A673 (cell line): ENCODE measurements around the gene PROX2. TPM values are rescaled to one million over a fixed set of nuclear protein-coding genes. Genes with fewer than 3 reads are reported as not detected.

Experiments
- BruUV-seq: library from RNA; stranded (reverse); fragments of 400-500 nt; replicated peaks from 2 replicates; lab custom pipeline; 2021; lab: Mats Ljungman, UMichigan
- CTCF ChIA-PET: fragments of 300-600 bp; sonication (Branson Sonifier 250); formaldehyde crosslinking; loops from one replicate; lab custom pipeline; 2022; ENCODE audit warnings: antibody characterized with exemption; lab: Charles Lee
- POLR2A ChIA-PET: fragments of 300-600 bp; sonication (Branson Sonifier 250); formaldehyde crosslinking; loops from one replicate; lab custom pipeline; 2022; ENCODE audit warnings: antibody characterized with exemption; ENCODE audit not compliant: low non-redundant PET; lab: Charles Lee
- DNase-seq: peaks from one replicate; pipeline ENCODE4 v3.0.0-alpha.2; 2015; ENCODE audit warnings: low spot score
- H3K27ac ChIP-seq: fragments of 200-600 bp; sonication (generic); 2 replicates; pipeline ENCODE4 v1.5.1; 2016; ENCODE audit warnings: mixed run types, low read depth, mild to moderate bottlenecking, mixed read lengths, antibody characterized with exemption, low read length; ENCODE audit not compliant: poor library complexity, severe bottlenecking
- H3K27me3 ChIP-seq: fragments of 200-600 bp; sonication (generic); replicated peaks from 2 replicates; pipeline ENCODE4 v1.6.1; 2017; ENCODE audit warnings: mixed run types, low read depth, mild to moderate bottlenecking, mixed read lengths, antibody characterized with exemption, low read length; ENCODE audit not compliant: insufficient read depth, poor library complexity
- H3K36me3 ChIP-seq: fragments of 200-600 bp; sonication (generic); 2 replicates; pipeline ENCODE4 v1.6.1; 2016; ENCODE audit warnings: mixed run types, mild to moderate bottlenecking, mixed read lengths, antibody characterized with exemption, low read length; ENCODE audit not compliant: insufficient read depth, poor library complexity, severe bottlenecking
- H3K4me1 ChIP-seq: fragments of 200-600 bp; sonication (generic); 2 replicates; pipeline ENCODE4 v1.6.1; 2017; ENCODE audit warnings: mixed run types, mild to moderate bottlenecking, mixed read lengths, antibody characterized with exemption, low read length; ENCODE audit not compliant: insufficient read depth, poor library complexity, severe bottlenecking
- H3K4me3 ChIP-seq: fragments of 200-600 bp; sonication (generic); 2 replicates; pipeline ENCODE4 v1.5.1; 2016; ENCODE audit warnings: low read depth, mixed run types, mild to moderate bottlenecking, mixed read lengths, low read length; ENCODE audit not compliant: poor library complexity, severe bottlenecking
- H3K9me3 ChIP-seq: fragments of 200-600 bp; sonication (generic); 2 replicates; pipeline ENCODE4 v1.6.1; 2016; ENCODE audit warnings: mixed run types, low read depth, mild to moderate bottlenecking, mixed read lengths, antibody characterized with exemption, low read length; ENCODE audit not compliant: poor library complexity, severe bottlenecking
- EZH2 ChIP-seq: fragments of 200-600 bp; sonication (generic); IDR thresholded peaks from 2 replicates; pipeline ENCODE4 v1.6.1; 2017; ENCODE audit warnings: borderline replicate concordance, low read depth, mild to moderate bottlenecking, mixed read lengths, antibody characterized with exemption, low read length; ENCODE audit not compliant: poor library complexity, severe bottlenecking
- intact Hi-C: fragments of 100-400 bp; cut with micrococcal nuclease; formaldehyde crosslinking; loops from one replicate; pipeline ENCODE4 v1.10.0; 2022; ENCODE audit not compliant: unreplicated experiment
- total RNA-seq: library from RNA; stranded (reverse); gene quantifications from 2 replicates; pipeline ENCODE4 v1.2.3, GENCODE V29; 2021
- TF ChIP-seq, protein P1 (sequence below): fragments of 300-800, 200-600 bp; sonication (generic); conservative IDR thresholded peaks from 2 replicates; pipeline ENCODE4 v1.5.1; 2017; ENCODE audit warnings: low read depth, mild to moderate bottlenecking, antibody characterized with exemption, low read length, moderate library complexity, mixed read lengths

The PROX2 gene
- total RNA-seq, 1 experiment from 2014 or later: not detected

- CTCF ChIA-PET: no interaction called here
- POLR2A ChIA-PET: no interaction called here
Observed at GRCh38 chr14:74917178-74917543, 41.2 kb upstream of the PROX2 start.

GRCh38 chr14:74915826-74916225, 39.9 kb upstream of the PROX2 start:
- Histone ChIP-seq H3K4me1 (no peaks in the 10 kb centered on the region), H3K27me3 (no peaks in the 10 kb centered on the region), H3K36me3 (no peaks in the 10 kb centered on the region), H3K27ac (peak overlapping the region; percentile 21), H3K4me3 (no peak overlapping the region), H3K9me3 (no peaks in the 10 kb centered on the region)
- no peak for TF ChIP-seq EZH2
- TF ChIP-seq, protein P1, sequence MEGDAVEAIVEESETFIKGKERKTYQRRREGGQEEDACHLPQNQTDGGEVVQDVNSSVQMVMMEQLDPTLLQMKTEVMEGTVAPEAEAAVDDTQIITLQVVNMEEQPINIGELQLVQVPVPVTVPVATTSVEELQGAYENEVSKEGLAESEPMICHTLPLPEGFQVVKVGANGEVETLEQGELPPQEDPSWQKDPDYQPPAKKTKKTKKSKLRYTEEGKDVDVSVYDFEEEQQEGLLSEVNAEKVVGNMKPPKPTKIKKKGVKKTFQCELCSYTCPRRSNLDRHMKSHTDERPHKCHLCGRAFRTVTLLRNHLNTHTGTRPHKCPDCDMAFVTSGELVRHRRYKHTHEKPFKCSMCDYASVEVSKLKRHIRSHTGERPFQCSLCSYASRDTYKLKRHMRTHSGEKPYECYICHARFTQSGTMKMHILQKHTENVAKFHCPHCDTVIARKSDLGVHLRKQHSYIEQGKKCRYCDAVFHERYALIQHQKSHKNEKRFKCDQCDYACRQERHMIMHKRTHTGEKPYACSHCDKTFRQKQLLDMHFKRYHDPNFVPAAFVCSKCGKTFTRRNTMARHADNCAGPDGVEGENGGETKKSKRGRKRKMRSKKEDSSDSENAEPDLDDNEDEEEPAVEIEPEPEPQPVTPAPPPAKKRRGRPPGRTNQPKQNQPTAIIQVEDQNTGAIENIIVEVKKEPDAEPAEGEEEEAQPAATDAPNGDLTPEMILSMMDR: no peak
- DNase-seq: no peak
- intact Hi-C loops: no loop called here
- ChIA-PET CTCF (interaction anchor here (0.7 kb wide), 1 partner anchor 29 kb away, joined by 3 read pairs; no protein-coding TSS in a partner anchor), POLR2A (no interaction called here)
- no TSS peak for BruUV-seq

More at GRCh38 chr14:74917178-74917543, 41.2 kb upstream of the PROX2 start:
- TF ChIP-seq, protein P1: no peak
- no peak for TF ChIP-seq EZH2
- H3K27ac ChIP-seq: no peak overlapping the region
- H3K9me3 ChIP-seq: no peaks in the 10 kb centered on the region
- H3K36me3 ChIP-seq: no peaks in the 10 kb centered on the region
- no peaks in the 10 kb centered on the region for H3K4me1 ChIP-seq
- DNase-seq: no peak
- intact Hi-C loops: no loop called here
- H3K27me3 ChIP-seq: no peaks in the 10 kb centered on the region
- no peak overlapping the region for H3K4me3 ChIP-seq
- no TSS peak for BruUV-seq

- Histone ChIP-seq H3K27me3 (no peaks in the 10 kb centered on the region), H3K4me3 (no peak overlapping the region), H3K27ac (peak overlapping the region; percentile 21), H3K4me1 (no peaks in the 10 kb centered on the region), H3K9me3 (no peaks in the 10 kb centered on the region), H3K36me3 (no peaks in the 10 kb centered on the region)
- intact Hi-C loops: no loop called here
- POLR2A ChIA-PET: no interaction called here
- CTCF ChIA-PET: no interaction called here
- BruUV-seq: no TSS peak
- DNase-seq: no peak
- TF ChIP-seq, protein P1: no peak
- TF ChIP-seq EZH2: no peak
Observed at GRCh38 chr14:74915426-74915825, 39.5 kb upstream of the PROX2 start.
